Measurements from ENCODE around the gene PLIN1. TPM values are rescaled to one million over a fixed set of nuclear protein-coding genes. Genes with fewer than 3 reads are reported as not detected.

The PLIN1 gene
- total RNA-seq, 1 donor from 2014 or later: 4.6 TPM

GRCh38 chr15:89654301-89654761 lies 24.8 kb downstream of the PLIN1 start:
- DNase-seq (ENCODE audit: low spot score): no peak

GRCh38 chr15:89653578-89653977 lies 25.6 kb downstream of the PLIN1 start:
- DNase-seq (ENCODE audit: low spot score): no peak

- no peak for DNase-seq (ENCODE audit: low spot score)
Observed at GRCh38 chr15:89652666-89653065, 26.5 kb downstream of the PLIN1 start.

GRCh38 chr15:89652131-89652530 lies 27.0 kb downstream of the PLIN1 start:
- DNase-seq (ENCODE audit: low spot score): no peak

- DNase-seq (ENCODE audit: low spot score): no peak
Observed at GRCh38 chr15:89649716-89650115, 29.5 kb downstream of the PLIN1 start.

DNA sequence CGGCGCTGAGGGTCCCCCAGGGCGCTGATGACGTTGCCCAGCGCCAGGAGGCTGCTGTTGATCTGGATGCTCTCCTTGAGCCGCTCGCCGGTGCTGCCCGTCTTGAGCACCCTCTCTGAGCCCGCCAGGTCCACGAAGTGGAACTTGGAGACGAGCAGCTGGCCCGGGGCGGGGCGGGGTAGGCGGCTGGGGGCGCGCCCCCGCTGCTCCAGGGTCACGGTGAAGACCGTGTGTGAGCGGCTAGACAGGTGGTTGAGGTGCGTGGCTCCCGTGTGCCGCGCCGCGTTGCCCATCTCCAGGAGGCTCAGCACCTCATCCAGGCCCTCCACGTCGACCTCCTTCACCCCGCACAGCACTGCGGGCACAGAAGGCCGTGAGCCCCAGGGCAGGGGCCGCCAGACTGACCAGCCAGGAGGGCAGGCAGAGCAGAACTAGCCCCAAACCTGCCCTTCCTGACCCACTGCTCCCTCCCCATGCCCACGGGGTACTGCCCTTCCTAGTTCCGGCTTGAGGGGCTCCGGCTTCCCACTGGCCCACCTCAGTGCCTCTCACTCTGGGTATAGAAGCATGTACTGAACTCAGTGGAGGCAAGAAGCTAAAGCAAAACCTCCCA lies 30.0 kb downstream of the PLIN1 start:
- DNase-seq (ENCODE audit: low spot score): no peak

GRCh38 chr15:89648106-89649012 lies 30.8 kb downstream of the PLIN1 start:
- no peak for DNase-seq (ENCODE audit: low spot score)

GRCh38 chr15:89647191-89647851 lies 31.8 kb downstream of the PLIN1 start:
- DNase-seq (ENCODE audit: low spot score): peak; percentile 86

DNA sequence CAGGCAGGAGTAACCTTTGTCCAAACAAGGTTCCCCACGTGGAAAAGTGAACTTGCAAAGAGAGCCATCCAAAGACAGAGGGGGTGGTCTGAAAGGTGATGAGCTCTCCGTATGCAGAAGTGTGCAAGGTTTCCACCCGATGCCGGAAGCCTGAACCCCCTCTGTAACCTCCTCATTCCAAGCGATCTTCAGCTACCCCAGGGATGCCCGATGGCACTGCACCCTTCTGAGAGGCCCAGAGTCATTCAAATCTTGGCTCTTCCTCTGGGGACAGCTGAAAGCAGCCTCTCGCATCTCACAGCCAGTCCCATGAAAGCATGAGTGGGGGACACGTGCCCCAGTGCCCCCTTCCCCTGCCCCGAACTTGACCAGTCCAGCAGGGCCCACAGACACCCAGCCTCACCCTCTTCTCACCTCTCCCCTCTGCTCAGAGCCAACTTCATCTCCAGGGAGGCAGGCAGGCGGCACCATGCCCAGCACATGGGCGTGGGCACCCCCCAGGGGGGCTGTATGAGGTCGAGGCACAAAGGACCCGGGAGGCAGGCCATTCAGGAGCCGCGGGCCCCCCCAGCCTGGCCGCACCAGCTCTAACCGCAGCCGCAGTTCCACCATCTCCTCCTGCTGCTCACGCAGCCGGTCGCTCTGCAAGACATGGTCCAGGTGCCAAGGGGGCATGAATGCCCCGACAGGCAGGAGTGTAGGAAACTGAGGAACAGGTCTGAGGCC lies 32.6 kb downstream of the PLIN1 start:
- no peak for DNase-seq (ENCODE audit: low spot score)

DNA sequence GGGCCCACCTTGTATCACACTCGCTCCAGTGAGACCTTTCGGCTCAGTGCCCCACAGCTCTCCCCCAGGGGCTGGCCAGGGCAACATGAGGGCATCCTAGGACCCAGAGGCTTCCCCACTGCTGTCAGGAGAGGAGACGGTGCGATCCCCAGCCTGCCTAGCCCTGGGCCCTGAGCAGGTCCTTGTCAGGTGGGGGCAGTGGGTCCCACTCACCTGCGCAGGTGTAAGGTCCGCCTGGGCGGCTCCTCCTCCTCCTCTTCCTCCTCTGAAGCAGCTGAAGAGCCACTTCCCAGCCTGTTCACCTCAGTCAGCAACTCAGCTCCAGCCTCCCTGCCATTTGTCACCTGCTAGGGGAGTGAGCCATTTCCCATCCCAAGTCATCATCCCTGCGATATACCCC lies 33.5 kb downstream of the PLIN1 start:
- no peak for DNase-seq (ENCODE audit: low spot score)

- DNase-seq (ENCODE audit: low spot score): peak; percentile 14
Observed at GRCh38 chr15:89642106-89642505, 37.1 kb downstream of the PLIN1 start.

DNA sequence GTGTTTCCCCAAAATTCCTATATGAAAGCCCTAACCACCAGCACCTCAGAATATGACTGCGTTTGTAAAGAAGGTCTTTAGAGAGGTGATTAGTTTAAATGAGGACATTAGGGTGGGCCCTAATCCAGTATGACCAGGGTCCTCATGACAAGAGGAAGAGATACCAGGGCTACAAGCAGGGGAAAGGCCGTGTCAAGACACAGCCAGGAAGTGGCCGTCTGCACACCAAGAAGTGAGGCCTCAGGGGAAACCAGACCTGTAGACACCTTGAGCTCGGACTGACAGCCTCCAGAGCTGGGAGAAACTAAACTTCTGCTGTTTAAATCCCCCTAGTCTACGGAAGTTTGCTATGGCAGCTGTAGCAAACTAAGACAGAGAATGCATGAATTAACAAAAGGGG lies 38.1 kb downstream of the PLIN1 start:
- peak; percentile 12 for DNase-seq (ENCODE audit: low spot score)

GRCh38 chr15:89640245-89640644 lies 38.9 kb downstream of the PLIN1 start:
- peak; percentile 14 for DNase-seq (ENCODE audit: low spot score)

- no peak for DNase-seq (ENCODE audit: low spot score)
Observed at GRCh38 chr15:89633585-89633984, 45.6 kb downstream of the PLIN1 start.

DNA sequence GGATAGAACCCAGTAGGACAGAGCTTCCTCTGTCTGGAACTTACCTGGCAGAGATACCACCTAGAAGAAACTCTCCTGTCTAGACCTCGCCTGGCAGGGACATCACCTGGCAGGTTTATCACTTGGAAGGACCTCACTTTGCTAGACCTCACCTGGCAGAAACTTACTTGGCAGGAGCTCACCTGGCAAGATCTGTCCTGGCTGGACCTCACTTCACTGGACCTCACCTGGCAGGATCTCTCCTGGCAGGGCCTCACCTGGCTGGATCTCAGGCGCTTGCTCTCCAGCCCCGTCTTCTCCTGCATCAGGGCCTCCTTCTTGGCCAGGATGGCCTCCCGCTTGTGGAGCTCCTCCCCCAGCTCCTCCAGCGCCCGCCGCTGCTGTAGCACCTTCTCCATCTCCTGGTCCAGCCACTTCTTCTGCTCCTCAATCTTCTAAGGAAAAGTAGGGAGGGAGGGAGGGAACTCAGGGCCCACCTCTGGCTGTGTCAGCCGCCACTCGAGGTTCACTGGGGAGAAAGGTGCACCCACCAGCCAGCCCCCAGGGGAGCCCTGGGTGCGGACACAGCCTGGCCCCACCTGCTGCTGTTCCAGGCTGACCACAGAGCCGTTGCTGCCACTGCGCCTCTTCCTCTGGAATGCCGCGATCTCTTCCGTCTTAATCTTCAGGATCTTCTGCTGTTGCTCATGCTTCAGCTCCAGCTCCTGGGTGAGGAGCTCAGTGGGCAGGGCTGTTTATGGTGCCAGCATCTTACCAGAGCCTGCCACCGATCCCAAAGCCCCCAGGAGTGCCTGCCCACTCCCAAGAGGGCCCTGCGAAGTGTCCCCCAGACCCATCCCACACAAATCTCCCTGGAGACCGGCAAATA lies 46.4 kb downstream of the PLIN1 start:
- DNase-seq (ENCODE audit: low spot score): no peak

DNA sequence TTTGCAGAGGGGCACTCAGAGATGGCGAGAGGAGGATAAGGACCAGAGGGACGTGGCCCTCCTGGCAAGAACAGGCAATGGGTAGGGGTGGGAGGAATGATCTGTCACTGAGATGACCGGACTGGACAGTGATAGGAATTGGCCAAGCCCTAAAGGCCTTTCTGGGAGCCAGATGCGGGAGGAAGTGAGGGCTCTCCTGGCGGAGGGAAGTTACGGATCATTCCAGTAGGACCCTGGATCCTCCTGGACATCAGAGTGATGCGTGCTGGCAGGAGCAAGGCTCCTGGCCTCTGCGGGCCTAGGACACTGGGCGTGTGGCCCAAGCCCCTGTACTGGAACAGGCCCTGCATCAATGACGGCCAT lies 47.3 kb downstream of the PLIN1 start:
- DNase-seq (ENCODE audit: low spot score): no peak

GRCh38 chr15:89630974-89631901 lies 47.9 kb downstream of the PLIN1 start:
- DNase-seq (ENCODE audit: low spot score): no peak

DNA sequence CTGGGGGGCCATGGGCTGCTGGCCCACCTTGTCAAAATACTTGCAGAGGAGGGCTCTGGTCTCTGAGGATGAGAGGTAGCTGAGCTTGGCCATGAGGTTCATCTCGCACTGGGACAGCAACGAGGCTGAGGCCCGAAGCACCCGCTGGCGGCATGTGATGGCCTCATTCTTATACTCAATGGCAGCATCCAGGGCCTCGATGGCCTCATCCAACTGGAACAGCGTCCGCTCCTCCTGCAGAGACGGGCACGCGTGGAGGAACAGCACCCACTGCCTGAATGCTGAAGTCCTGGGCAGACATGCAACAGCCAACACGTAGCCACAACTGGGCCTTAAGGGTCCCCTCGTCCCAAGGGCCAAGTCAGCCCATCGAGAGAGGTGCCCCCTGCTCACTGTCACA lies 48.9 kb downstream of the PLIN1 start:
- no peak for DNase-seq (ENCODE audit: low spot score)

GRCh38 chr15:89629829-89630228 lies 49.3 kb downstream of the PLIN1 start:
- DNase-seq (ENCODE audit: low spot score): no peak
